Ovary (tissue), 9 donors: ENCODE data around the gene KIF16B. TPM values are rescaled to one million over a fixed set of nuclear protein-coding genes. Genes with fewer than 3 reads are reported as not detected.

Experiments used
- DNase-seq, 5 donors: peaks; one replicate each; pipeline ENCODE4 v3.0.0-alpha.2; 2019 to 2020
- H3K27ac ChIP-seq, 2 donors: fragments of 200-600 bp; one replicate each; pipeline versions ENCODE4 v1.5.1 to v1.8.0; 2019 to 2022
- H3K27me3 ChIP-seq: fragments of 200-600 bp; one replicate; pipeline ENCODE4 v1.8.0; 2022
- H3K36me3 ChIP-seq: fragments of 200-600 bp; sonication (generic); one replicate; pipeline ENCODE4 v1.5.1; 2019
- H3K4me1 ChIP-seq: one replicate; pipeline ENCODE4 v1.8.1; 2013; ENCODE audit warnings: mild to moderate bottlenecking, moderate library complexity; ENCODE audit not compliant: insufficient read depth
- H3K4me3 ChIP-seq: fragments of 200-600 bp; sonication (generic); one replicate; pipeline ENCODE4 v1.5.1; 2017
- H3K9me3 ChIP-seq, 2 donors: fragments of 200-600 bp in 1 of 2; sonication (generic) in 1 of 2; one replicate each; pipeline versions ENCODE4 v1.5.1 to v1.8.1; 2013 to 2019; ENCODE audit warnings: mild to moderate bottlenecking in 1 of 2, moderate library complexity in 1 of 2
- CTCF ChIP-seq, 3 donors: fragments of 450-650 bp in 2 of 3; fragments of 200-600 bp in 1 of 3; IDR thresholded peaks; one replicate each; pipeline versions ENCODE4 v1.5.1 to v1.8.0; 2016 to 2022; ENCODE audit warnings: antibody characterized with exemption in 3 of 3, mild to moderate bottlenecking in 1 of 3
- EP300 ChIP-seq: sonication (generic); formaldehyde crosslinking; IDR thresholded peaks from one replicate; pipeline ENCODE4 v1.6.1; 2017; ENCODE audit warnings: antibody characterized with exemption
- POLR2A ChIP-seq: fragments of 450-650 bp; IDR thresholded peaks from one replicate; pipeline ENCODE4 v1.6.1; 2017; ENCODE audit warnings: antibody characterized with exemption, mild to moderate bottlenecking, moderate library complexity
- WGBS, 3 donors: extraction: QIAGEN DNeasy Blood & Tissue Kit in 1 of 3; methylation state at CpG; one replicate each; pipeline versions ENCODE4 v1.1.5 to v1.1.7; 2013 to 2017; 5-methylcytosine and 5-hydroxymethylcytosine counted together
- intact Hi-C, 4 donors: fragments of 100-400 bp; cut with DNase I; formaldehyde crosslinking; loops; one replicate each; pipeline versions ENCODE4 v1.11.0 to v1.15.1; 2022 to 2023
- polyA plus RNA-seq, 2 donors: library from polyadenylated mRNA; stranded (reverse); fragments of 200-250 nt in 1 of 2; fragments of 350-450 nt in 1 of 2; fragmentation: Illumina TruSeq in 1 of 2; extraction: RNeasy Lipid Tissue Mini Kit (QIAGEN cat#74804) in 1 of 2; gene quantifications; one replicate each; pipeline ENCODE4 v1.2.3, GENCODE V29; 2013 to 2014
- total RNA-seq, 7 donors: library from RNA; depleted of rRNA in 2 of 7; stranded (reverse); fragments of >200 nt in 2 of 7; fragmentation: NEBNext Ultra II Directional in 3 of 7; extraction: Animal tissue kit (Norgen Biotek cat#: 25700) in 3 of 7; gene quantifications; one replicate each; pipeline versions ENCODE4 v1.1.0 to v1.2.4, GENCODE V29; 2016 to 2023
- donor health status: DM: no; HTN: no; CAD: no; lungs with moderate emphysema.
- donor health status: DM: no; HTN: no; CAD: no.
- donor health status: Bipolar disorder and iron deficiency.
- donor health status: DM: yes; HTN: yes; CAD: no.
- donor health status: DM: no; HTN: no; CAD: no.
- donor health status: DM: yes; HTN: yes; CAD: no.

KIF16B gene
- total and polyA plus RNA-seq, 9 donors, result 10.9 to 28.1 (median 20.2) TPM

GRCh38 chr20:16428112-16428511 lies 145.1 kb downstream of the KIF16B start:
- no peaks in the 10 kb centered on the region for H3K27me3 ChIP-seq
- intact Hi-C loops, result no loop called here
- TF ChIP-seq POLR2A (no peak), CTCF (IDR thresholded peaks at IDR 0.05) (no peak), EP300 (no peak)
- no peaks in the 10 kb centered on the region for H3K4me1 ChIP-seq
- no peak overlapping the region for H3K4me3 ChIP-seq
- H3K36me3 ChIP-seq, result no peaks in the 10 kb centered on the region
- DNase-seq, result no peak
- no peaks in the 10 kb centered on the region for H3K9me3 ChIP-seq
- H3K27ac ChIP-seq, result no peak overlapping the region
- 97 to 100% (median 98%) methylated on average over 1 of the region's 1 CpG for WGBS, 3 donors

GRCh38 chr20:16427571-16427970 lies 145.7 kb downstream of the KIF16B start:
- Histone ChIP-seq H3K27me3 (no peaks in the 10 kb centered on the region), H3K4me1 (no peaks in the 10 kb centered on the region), H3K36me3 (no peaks in the 10 kb centered on the region), H3K4me3 (no peak overlapping the region), H3K9me3 (no peaks in the 10 kb centered on the region), H3K27ac (no peak overlapping the region)
- intact Hi-C loops, result no loop called here
- WGBS, 3 donors, result 95 to 98% (median 96%) methylated on average over 2 of the region's 2 CpGs
- no peak for DNase-seq
- no peak for TF ChIP-seq POLR2A
- no peak for TF ChIP-seq EP300
- TF ChIP-seq CTCF (IDR thresholded peaks at IDR 0.05), result no peak

GRCh38 chr20:16424780-16425179 lies 148.5 kb downstream of the KIF16B start:
- intact Hi-C loops, result no loop called here
- 75 to 80% (median 78%) methylated on average over 1 of the region's 1 CpG for WGBS, 3 donors
- DNase-seq, result no peak
- Histone ChIP-seq H3K4me3 (no peak overlapping the region), H3K36me3 (no peaks in the 10 kb centered on the region), H3K9me3 (no peaks in the 10 kb centered on the region), H3K27me3 (no peaks in the 10 kb centered on the region), H3K27ac (no peak overlapping the region), H3K4me1 (no peaks in the 10 kb centered on the region)
- no peak for TF ChIP-seq POLR2A
- TF ChIP-seq CTCF (IDR thresholded peaks at IDR 0.05), result no peak
- no peak for TF ChIP-seq EP300

- TF ChIP-seq CTCF (IDR thresholded peaks at IDR 0.05) (no peak), EP300 (no peak), POLR2A (no peak)
- intact Hi-C loops, result no loop called here
- Histone ChIP-seq H3K27me3 (no peaks in the 10 kb centered on the region), H3K9me3 (no peaks in the 10 kb centered on the region), H3K4me3 (no peak overlapping the region), H3K36me3 (no peaks in the 10 kb centered on the region), H3K27ac (no peak overlapping the region), H3K4me1 (no peaks in the 10 kb centered on the region)
- 70 to 84% (median 79%) methylated on average over 4 of the region's 4 CpGs for WGBS, 3 donors
- no peak for DNase-seq
Measured at GRCh38 chr20:16423311-16424212, 149.7 kb downstream of the KIF16B start.
